ENCODE measurements around the gene TBC1D1.

- TF ChIP-seq, protein P1, sequence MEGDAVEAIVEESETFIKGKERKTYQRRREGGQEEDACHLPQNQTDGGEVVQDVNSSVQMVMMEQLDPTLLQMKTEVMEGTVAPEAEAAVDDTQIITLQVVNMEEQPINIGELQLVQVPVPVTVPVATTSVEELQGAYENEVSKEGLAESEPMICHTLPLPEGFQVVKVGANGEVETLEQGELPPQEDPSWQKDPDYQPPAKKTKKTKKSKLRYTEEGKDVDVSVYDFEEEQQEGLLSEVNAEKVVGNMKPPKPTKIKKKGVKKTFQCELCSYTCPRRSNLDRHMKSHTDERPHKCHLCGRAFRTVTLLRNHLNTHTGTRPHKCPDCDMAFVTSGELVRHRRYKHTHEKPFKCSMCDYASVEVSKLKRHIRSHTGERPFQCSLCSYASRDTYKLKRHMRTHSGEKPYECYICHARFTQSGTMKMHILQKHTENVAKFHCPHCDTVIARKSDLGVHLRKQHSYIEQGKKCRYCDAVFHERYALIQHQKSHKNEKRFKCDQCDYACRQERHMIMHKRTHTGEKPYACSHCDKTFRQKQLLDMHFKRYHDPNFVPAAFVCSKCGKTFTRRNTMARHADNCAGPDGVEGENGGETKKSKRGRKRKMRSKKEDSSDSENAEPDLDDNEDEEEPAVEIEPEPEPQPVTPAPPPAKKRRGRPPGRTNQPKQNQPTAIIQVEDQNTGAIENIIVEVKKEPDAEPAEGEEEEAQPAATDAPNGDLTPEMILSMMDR (IDR thresholded peaks at IDR 0.05; ENCODE audit: insufficient read depth, low read depth, low read length): no peak
- no peak for TF ChIP-seq EZH2 (IDR thresholded peaks at IDR 0.05; ENCODE audit: insufficient read depth, low read length)
Observed at GRCh38 chr4:37882665-37883296, 8.1 kb upstream of the TBC1D1 start.

Data from astrocyte (in vitro differentiated cells and primary cell).